ENCODE data around the gene TTYH2. TPM values are rescaled to one million over a fixed set of nuclear protein-coding genes. Genes with fewer than 3 reads are reported as not detected.

The TTYH2 gene
- total and polyA plus RNA-seq, 2 of the 4 experiments (the other 2 are of a cell fraction): 2.3 to 6.8 TPM

GRCh38 chr17:74190154-74190553 is 23.2 kb upstream of the TTYH2 start:
- WGBS, 2 experiments (ENCODE audit: extremely low coverage in 2 of 2, insufficient read length in 1 of 2): no CpG with 5 or more reads among the region's 2 CpGs
- Histone ChIP-seq H3K4me2 (ENCODE audit: low read depth, low read length) (no peak overlapping the region), H3K4ac (ENCODE audit: low read depth, low read length) (no peak overlapping the region), H3K36me3 (ENCODE audit: control insufficient read depth, insufficient read depth, low read length) (no peaks in the 10 kb centered on the region), H3K4me3 (ENCODE audit: insufficient read depth, low read depth, low read length) (no peak overlapping the region), H3K27me3 (ENCODE audit: control insufficient read depth, insufficient read depth, low read length) (peaks cover 6% of the 10 kb centered on the region; the same call in 1 of the 2 replicates), H3K23ac (ENCODE audit: low read depth, low read length) (no peak overlapping the region), H3K9ac (ENCODE audit: low read depth, low read length) (no peak overlapping the region), H3K9me1 (ENCODE audit: insufficient read depth, low read length) (no peaks in the 10 kb centered on the region), H2BK120ac (ENCODE audit: low read depth, low read length) (no peak overlapping the region), H2AK5ac (ENCODE audit: low read depth, low read length) (no peak overlapping the region), H2AK9ac (replicated peaks; ENCODE audit: low read depth, low read length, poor library complexity) (no peak overlapping the region), H4K5ac (ENCODE audit: low read depth, low read length) (no peak overlapping the region), H2BK5ac (ENCODE audit: low read depth, low read length, poor library complexity, severe bottlenecking) (no peak overlapping the region), H3K27ac (ENCODE audit: insufficient read depth, low read length) (no peak overlapping the region), H3K56ac (ENCODE audit: extremely low read depth, insufficient read depth, low read length) (no peak overlapping the region), H2BK20ac (ENCODE audit: low read depth, low read length) (no peak overlapping the region), H3K18ac (ENCODE audit: low read depth, low read length) (no peak overlapping the region), H2AFZ (replicated peaks; ENCODE audit: low read length, poor library complexity) (no peak overlapping the region), H3K4me1 (ENCODE audit: control insufficient read depth, insufficient read depth, low read length) (no peaks in the 10 kb centered on the region), H4K20me1 (ENCODE audit: insufficient read depth, low read length) (no peaks in the 10 kb centered on the region), H3K9me3 (ENCODE audit: control insufficient read depth, insufficient read depth, low read length) (no peaks in the 10 kb centered on the region), H3K79me1 (ENCODE audit: low read depth in 1 of 2, low read length in 2 of 2) (no peaks in the 10 kb centered on the region), H4K8ac (ENCODE audit: low read depth in 2 of 2, low read length in 2 of 2) (no peak overlapping the region), H3K14ac (replicated peaks; ENCODE audit: low read depth, low read length) (no peak overlapping the region), H2BK15ac (ENCODE audit: low read depth, low read length) (no peak overlapping the region), H4K91ac (ENCODE audit: insufficient read depth, low read depth, low read length) (no peak overlapping the region)
- ChIA-PET CTCF (interaction anchor here (1.2 to 1.4 kb wide), 2 partner anchors 9 to 13 kb away, joined by 5 read pairs; partner anchors contain the start of gene RPL38), POLR2A (ENCODE audit: unreplicated experiment) (no interaction called here)
- DNase-seq (peak; percentile 61), ATAC-seq (ENCODE audit: low read depth) (peak; percentile 68)
- dilution Hi-C loops (cut with HindIII; ENCODE audit: low sequenced_read_pairs, unreplicated experiment): no loop called here
- no TSS peak for BruUV-seq (replicated peaks)
- intact Hi-C loops (cut with micrococcal nuclease): no loop called here
- in situ Hi-C loops (cut with MboI; ENCODE audit: low sequenced_read_pairs): loop anchor here (25.0 kb wide), 1 partner anchor 928 kb away; the partner anchor contains the start of gene CPSF4L
- peak; percentile 82; the same call in 1 of the 2 replicates for TF ChIP-seq USF2 (IDR thresholded peaks at IDR 0.05; ENCODE audit: low read depth, low read length)
- no peak for TF ChIP-seq FOS (IDR thresholded peaks at IDR 0.05; ENCODE audit: low read depth, low read length)
